ENCODE results near the gene CEMIP.

- TF ChIP-seq CTCF (IDR thresholded peaks at IDR 0.05; ENCODE audit: insufficient read depth, low read depth, low read length) (no peak), EZH2 (IDR thresholded peaks at IDR 0.05; ENCODE audit: insufficient read depth, low read length) (no peak)
Measured at GRCh38 chr15:80798911-80799310, 19.7 kb downstream of the CEMIP start.
